Medulla oblongata (tissue), 1 donor: ENCODE data around the gene ZBTB7C.
A peak's percentile ranks its signal among the peaks of the same experiment; 100 is the strongest.

ENCODE experiments used
- DNase-seq: peaks from one replicate; pipeline ENCODE4 v3.0.0-alpha.2; 2015; ENCODE audit errors: extremely low spot score

Gene ZBTB7C

DNA sequence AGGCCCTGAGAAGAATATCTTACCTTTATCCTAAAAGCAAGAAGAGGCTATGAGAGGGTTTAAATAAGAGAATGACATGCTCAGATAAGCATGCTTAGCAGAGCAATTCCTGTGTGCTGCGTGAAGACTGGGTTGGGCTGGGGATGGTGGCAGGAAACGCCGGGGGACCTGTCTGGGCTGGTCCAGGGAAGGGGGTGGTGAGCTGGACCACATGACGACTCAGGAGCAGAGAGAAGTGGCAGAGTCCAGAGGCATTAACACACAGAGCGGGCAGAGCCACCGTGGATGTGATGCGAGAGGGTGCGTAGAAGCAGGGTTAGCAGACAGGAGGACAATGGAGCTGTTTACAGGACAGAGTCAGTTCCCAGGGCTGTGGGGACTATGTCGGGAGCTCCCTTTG is 84.5 kb downstream of the ZBTB7C start:
- no peak for DNase-seq

DNA sequence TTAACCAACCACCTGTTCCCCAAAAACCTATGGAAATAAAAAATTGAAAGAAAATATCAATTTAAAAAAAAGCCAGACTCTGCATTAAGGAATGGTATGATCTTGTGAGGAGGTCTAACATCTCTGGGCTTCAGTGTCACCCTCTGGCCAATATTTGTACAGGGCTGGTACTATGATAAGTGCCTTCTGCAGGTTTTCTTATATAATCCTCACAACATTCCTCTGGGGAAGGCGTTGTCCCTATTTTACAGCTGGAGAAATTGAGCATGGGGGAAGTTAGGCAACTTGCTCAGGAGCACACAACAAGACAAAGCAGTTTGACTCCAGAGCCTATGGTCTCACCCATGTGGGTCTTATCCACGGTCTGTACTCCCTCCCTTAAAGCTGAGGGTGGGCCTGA is 86.0 kb downstream of the ZBTB7C start:
- no peak for DNase-seq

DNA sequence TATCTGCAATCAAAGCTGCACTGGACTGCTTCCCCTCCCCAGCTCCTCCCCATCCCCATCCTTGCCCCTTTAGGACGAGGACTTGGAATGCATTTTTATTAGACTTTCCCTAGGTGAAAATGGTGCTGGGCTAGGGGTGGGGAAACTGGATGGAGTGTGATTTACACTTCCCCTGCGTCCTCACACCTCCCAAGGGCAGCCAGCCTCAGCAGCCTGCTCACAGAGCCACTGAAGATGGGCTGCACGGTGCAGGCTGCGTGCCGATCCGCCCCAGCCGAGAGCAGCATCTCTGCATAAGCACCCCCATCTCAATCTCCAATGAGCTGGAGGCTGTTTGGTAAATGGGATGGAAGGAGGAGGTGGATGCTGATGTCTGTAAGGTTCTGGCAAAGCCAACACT is 87.6 kb downstream of the ZBTB7C start:
- no peak for DNase-seq

- no peak for DNase-seq
Measured at GRCh38 chr18:48321121-48321520, 88.1 kb downstream of the ZBTB7C start.

- DNase-seq, result no peak
Measured at GRCh38 chr18:48320639-48320945, 88.6 kb downstream of the ZBTB7C start.

DNA sequence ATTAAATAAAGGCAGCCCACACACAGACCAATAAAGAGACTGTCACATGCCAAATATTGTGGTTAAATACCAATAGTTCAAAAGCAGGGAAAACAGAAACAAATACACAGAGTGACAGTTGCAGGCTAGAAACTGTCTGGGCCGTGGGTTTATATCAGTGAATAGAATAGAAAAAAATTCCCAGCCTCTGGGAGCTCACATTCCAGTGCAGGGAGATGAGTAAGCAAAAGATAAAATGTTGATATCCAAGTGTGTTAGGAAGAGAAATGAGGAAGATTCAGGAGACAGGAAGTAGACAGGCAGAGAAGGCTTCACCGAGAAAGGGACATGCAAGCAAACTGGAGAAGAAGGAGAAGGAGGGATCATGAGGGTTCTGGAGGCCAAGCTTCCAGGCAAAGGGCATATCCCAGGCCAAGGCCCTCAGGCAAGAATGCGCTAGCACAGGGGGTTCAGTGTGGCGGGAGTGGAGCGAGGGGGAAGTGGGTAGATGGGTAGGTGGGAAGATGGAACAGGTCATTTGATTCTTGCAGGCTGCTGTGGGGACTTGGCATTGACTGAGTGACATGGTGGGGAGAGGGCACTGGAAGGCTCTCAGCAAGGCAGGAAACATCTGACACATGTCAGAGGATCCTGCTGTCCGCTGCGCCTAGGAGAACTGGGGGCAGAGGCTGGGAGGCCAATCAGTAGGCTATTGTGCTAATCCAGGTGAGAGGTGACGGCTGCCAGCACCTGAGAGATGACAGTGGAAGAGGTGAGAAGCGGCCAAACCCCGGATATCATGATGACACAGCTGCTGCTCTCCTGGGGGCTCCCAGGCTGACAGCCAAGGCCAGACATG is 89.2 kb downstream of the ZBTB7C start:
- DNase-seq, result no peak

- DNase-seq, result no peak
Measured at GRCh38 chr18:48318436-48318835, 90.7 kb downstream of the ZBTB7C start.

- DNase-seq, result no peak
Measured at GRCh38 chr18:48317781-48318381, 91.3 kb downstream of the ZBTB7C start.

GRCh38 chr18:48316177-48316576 is 93.0 kb downstream of the ZBTB7C start:
- DNase-seq, result no peak

GRCh38 chr18:48314690-48315089 is 94.5 kb downstream of the ZBTB7C start:
- DNase-seq, result no peak

DNA sequence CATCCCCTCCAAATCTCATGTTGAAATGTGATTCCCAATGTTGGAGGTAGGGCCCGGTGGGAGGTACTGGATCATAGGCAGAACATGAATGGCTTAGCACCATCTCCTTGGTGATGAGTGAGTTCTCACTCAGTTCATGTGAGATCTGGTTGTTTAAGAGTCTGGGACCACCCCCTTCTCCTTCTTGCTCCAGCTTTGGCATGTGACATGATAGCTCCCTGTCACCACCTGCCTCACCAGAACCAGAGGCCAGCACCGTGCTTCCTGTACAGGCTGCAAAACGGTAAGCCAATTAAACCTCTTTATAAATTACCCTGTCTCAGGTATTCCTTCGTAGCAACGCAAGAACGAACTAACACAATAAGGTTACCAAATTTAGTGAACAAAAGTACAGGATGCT is 95.4 kb downstream of the ZBTB7C start:
- no peak for DNase-seq

DNA sequence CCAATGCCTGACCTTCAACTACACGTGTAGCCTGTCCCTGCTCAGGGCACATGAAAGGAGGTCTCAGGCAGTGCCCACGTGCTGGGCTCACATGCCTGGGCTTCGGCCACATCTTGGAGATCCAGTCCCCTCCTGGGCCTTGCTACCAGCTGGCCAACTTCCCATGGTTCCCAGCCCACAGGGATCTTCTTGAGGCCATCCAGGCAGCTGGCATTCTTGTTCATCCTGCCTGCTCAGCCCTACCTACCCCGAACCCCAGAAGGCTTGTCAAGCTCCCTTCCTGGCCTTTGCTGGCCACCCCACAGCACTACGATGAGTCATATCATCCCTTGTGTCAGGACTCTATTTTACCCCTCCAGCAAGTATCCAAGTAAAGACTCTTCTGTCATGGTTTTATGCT is 97.1 kb downstream of the ZBTB7C start:
- DNase-seq, result no peak

DNA sequence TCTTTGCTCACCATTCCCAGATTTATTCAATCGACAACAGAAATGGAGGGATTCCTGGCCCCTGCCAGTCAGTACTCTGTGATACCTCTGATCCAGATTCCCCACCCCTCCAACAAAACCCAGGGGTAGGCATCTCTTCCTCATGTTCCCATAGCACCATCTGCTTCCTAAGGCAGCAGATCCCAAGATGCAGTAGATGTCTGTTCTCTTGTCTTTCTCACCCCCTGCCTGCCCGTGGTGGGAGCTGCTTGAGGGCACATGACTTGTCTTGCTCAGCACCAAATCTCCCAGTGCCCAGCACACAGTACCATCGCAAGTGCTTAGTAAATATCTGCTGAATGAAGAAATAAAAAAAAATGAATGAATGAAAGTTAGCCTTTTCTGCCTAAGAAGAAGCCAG is 98.2 kb downstream of the ZBTB7C start:
- DNase-seq, result no peak

DNA sequence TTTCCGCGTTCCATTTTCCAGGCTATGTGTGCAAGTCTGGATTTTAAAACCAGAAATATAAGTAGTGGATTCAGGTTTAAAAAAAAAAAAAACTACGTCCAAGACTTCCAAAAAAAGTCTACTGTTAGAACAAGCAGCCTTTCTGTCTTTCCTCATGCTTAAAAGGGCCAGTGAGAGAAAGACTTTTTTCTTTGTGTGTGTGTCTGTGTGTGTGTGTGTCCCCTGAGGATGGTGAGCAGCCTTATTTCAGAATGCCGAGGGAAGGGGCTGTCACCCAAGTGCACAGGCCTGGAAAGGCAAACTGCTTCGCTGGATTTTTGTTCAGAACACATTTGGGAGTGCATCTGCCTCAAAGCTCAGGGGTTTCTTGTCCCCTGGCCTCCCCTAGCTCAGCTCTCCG is 98.8 kb downstream of the ZBTB7C start:
- peak; percentile 17 for DNase-seq

DNA sequence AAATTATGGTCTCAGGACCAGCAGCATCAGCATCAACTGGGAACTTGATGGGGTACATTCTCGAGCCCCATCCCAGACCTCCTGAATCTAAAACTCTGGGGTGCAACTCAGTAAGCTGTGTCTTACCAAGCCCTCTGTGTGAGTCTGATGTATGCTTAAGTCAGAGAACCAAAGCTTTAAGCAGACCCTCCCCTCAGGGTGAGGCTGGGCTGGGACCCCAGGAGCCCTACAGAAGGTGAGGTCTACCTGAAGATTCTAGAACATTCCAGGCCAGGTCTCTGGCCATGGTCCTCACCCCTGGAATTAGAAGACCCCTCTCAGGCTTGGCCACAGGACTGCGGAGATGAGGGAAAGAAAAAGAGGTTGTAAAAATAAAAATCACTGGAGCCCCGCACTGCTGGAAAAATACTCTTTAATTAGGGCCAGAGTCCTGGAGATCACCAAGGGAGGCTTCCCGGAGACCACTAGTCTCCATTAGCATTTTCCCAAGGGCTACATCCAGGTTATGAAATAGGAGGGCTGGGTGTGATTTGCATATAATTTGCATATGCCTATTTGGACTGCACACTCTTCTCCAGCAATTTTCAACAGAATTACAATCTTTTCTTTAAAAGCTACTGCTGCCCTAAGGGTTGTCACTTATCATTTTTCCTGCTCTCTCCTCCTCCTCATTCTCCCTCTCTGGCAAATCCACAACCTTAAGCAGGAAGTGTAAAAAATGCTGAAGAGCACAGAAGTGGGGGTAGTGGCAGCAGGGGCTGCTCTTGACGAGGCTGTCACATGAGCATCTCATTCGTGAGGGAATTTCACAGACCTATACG is 100.2 kb downstream of the ZBTB7C start:
- DNase-seq, result no peak

GRCh38 chr18:48308027-48308635 is 101.1 kb downstream of the ZBTB7C start:
- no peak for DNase-seq

DNA sequence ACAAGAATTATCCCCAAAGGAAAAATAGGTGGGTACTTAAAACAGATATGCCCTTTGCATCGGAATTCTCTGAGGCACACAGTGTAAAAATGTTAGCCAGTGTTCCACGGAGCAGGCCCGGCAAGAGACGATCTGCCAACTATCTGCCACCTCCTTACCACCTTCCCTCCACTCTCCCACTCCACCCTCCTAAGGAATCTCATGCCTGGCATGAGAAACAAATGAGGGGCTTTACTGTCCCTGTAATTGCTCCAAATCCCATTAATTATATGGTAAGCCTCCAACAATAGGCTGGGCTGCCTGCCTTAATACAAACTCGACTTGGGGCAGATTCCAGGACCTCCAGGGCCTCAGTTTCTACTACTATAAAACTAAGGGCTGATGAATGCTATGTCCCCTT is 102.3 kb downstream of the ZBTB7C start:
- DNase-seq, result no peak

DNA sequence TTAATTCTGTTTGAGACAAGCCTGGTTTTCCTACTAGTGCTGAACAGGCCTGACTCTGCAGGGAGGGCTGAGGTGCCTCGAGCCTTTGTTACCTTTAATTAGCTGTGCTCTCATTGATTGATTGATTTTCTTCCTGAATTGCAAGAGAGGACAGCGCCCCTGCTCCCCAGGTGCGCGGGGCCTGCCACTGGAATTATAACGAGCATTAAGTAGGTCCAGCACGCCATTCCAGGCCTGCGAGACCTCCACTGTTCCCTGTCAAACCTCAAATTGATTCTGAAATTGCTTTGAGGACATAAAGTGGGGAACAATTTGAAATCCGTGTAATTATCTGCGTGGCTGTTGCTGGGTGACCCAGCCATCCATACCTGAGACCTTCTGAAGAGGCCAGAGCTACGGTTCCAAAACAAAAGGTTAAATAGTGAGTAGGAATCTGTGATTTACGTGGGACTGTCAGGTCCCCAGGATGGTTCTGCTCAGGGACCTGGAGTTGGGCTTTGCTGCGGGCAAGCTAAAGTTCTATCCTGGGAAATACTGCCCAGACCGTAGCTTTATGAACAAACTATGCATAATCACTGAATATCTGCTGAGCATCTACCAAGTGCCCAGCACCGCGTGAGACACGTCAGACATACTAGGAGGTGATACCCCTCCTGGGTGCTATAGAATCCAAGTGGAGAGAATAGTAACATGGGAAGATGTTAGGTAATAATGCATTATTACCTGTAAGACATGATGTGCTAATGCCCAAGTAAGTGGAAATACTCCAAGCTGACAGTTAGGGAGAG is 104.1 kb downstream of the ZBTB7C start:
- DNase-seq, result no peak

- no peak for DNase-seq
Measured at GRCh38 chr18:48303883-48304282, 105.3 kb downstream of the ZBTB7C start.

DNA sequence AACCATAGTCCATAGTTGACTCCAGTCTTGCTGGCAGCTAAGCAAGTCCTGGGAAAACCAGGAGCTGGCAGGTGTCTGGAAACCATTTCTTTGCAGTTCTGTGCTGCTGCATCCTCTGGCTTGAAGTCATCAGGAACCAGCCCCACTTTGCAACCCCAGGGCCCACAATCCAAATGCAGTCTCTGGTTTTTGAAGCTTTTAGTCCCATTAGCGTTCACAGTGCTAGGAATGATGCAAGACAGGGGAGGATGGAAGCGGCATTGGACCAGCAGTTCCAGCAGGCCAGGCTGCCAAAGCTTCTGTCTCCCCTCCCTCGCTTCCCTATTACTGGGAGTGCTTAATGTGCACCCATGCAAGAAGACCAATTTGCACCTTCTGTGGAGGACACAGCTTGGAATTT is 106.4 kb downstream of the ZBTB7C start:
- DNase-seq, result no peak

DNA sequence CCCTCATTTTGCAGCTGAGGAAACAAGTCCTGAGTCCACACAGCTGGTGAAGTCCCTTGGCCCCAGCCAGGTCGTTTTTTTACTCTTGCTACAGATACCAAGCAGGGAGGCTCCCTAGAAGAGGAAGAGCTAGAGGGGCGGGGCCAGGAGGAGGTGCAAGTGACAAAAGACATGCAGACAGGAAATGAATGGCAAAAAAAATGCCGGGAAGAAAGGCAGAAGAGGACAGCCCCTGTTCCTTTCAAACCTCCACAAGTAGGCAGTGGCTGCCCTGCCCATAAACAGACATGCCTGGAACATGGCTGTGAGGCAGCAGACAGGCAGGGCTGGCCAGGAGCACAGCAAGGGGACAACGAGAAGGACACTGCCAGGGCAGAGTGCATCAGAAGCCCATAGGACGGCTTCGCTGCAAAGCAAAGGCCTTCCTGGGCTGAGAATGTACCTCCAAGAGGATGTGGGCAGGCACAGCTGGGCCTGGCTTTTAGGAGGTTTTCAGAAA is 108.7 kb downstream of the ZBTB7C start:
- no peak for DNase-seq
